GM13977 (cell line): ENCODE measurements around the gene DGLUCY.

Experiments used
- DNase-seq: peaks from one replicate; pipeline ENCODE4 v3.0.0; 2012; ENCODE audit warnings: low spot score
- CTCF ChIP-seq: IDR thresholded peaks from 2 replicates; pipeline ENCODE4 v1.5.1; 2012; ENCODE audit warnings: mild to moderate bottlenecking, control low read depth; ENCODE audit not compliant: insufficient read depth; ENCODE audit errors: extremely low read depth, missing control alignments
- in situ Hi-C: fragments of 300-500 bp; cut with MboI; formaldehyde crosslinking; loops from one replicate; pipeline ENCODE4 v1.12.0; 2022; ENCODE audit warnings: low sequenced_read_pairs, low pct_unique_long_range_greater_than_20kb, mixed read lengths, inconsistent platforms; ENCODE audit not compliant: unreplicated experiment

Gene DGLUCY, protein sequence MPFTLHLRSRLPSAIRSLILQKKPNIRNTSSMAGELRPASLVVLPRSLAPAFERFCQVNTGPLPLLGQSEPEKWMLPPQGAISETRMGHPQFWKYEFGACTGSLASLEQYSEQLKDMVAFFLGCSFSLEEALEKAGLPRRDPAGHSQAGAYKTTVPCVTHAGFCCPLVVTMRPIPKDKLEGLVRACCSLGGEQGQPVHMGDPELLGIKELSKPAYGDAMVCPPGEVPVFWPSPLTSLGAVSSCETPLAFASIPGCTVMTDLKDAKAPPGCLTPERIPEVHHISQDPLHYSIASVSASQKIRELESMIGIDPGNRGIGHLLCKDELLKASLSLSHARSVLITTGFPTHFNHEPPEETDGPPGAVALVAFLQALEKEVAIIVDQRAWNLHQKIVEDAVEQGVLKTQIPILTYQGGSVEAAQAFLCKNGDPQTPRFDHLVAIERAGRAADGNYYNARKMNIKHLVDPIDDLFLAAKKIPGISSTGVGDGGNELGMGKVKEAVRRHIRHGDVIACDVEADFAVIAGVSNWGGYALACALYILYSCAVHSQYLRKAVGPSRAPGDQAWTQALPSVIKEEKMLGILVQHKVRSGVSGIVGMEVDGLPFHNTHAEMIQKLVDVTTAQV

GRCh38 chr14:91113829-91114078 lies at the start of gene DGLUCY:
Gene DGLUCY, plus strand, starts transcription at chr14:91114073. Its CDS starts 46,222 bp downstream, at chr14:91160295.
- peak; percentile 73 for DNase-seq
- in situ Hi-C loops: no loop called here
- no peak for TF ChIP-seq CTCF

DNA sequence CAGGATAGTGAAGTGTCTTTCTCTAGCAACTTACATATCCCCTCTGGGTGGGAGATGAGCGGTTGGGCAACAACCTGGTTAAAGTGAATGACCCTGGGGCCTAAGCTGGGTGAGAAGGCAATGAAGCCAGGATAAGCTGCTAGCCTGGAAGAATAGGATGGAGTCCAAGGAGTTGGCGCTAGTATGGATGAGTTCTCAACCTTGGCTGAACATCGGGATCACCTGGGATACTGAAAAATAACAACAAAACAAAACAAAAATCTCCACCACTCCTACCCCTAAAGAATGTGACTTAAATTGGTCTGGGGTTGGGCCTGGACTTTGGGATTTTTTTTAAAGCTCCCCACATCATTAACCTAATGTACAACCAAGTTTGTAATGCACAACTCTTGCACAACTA lies 48.6 kb upstream of the DGLUCY start:
- TF ChIP-seq CTCF: no peak
- in situ Hi-C loops: no loop called here
- DNase-seq: no peak

DNA sequence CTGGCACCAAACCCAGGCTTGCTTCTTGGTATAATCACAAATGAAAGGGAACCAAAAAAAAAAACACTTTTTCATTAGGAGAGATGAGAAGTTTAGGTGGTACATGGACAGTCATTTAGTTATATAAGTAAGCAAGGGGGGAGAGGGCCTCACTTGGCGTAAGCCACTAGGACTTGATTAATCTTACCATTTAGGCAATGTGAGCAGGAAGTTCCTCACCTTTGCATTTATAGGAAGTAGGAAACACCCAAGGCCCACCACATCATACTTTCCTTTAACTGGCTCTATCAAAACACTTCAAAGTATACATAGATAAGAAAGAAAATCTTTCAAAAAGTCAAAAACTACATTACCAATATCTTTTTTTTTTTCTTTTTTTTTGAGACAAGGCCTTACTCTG lies 46.7 kb upstream of the DGLUCY start:
- no peak for TF ChIP-seq CTCF
- in situ Hi-C loops: no loop called here
- no peak for DNase-seq

DNA sequence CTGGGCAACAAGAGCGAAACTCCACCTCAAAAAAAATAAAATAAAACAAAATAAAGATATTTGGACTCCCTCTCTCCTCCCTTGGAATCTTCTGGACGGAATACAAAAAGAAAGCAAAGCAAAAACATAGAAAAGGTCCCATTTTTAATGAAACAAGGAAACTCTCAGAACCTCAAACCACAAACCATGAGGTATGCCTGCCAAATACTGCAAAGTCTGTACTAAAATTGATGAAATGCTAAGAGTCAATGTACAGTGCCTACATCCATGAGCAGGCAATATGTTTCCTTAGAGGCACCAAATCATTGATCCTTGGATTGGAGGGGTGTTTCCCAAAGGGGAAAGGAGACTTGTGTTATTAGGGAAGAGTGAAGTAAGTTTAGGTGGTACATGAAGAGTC lies 45.2 kb upstream of the DGLUCY start:
- in situ Hi-C loops: no loop called here
- DNase-seq: no peak
- TF ChIP-seq CTCF: no peak

GRCh38 chr14:91070572-91070971 lies 43.3 kb upstream of the DGLUCY start:
- TF ChIP-seq CTCF: no peak
- DNase-seq: no peak
- in situ Hi-C loops: no loop called here

DNA sequence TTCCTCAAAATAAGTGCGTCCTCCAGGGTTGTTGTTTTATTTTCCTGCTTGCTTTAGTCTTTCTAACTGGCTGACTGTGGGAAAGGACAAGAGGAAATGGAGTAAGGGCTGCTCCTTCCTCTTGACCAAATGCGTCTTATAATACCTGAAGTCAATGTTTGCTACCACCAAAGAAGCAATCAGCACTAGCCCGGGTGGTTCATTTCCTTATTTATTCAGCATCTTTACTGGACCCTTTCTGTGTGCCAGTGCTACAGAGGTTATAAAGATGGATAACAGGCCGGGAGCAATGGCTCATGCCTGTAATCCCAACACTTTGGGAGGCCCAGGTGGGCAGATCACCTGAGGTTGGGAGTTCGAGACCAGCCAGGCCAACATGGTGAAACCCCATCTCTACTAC lies 38.3 kb upstream of the DGLUCY start:
- no peak for DNase-seq
- no peak for TF ChIP-seq CTCF
- in situ Hi-C loops: no loop called here
